ENCODE results near the gene INPP4A.

The INPP4A gene

GRCh38 chr2:98519851-98520250 lies 75.2 kb downstream of the INPP4A start:
- no peak for DNase-seq (ENCODE audit: extremely low read depth, low read depth)
- no peak for TF ChIP-seq CTCF (IDR thresholded peaks at IDR 0.05; ENCODE audit: low read depth, low read length)

- TF ChIP-seq CTCF (IDR thresholded peaks at IDR 0.05; ENCODE audit: low read depth, low read length): no peak
- DNase-seq (ENCODE audit: extremely low read depth, low read depth): no peak
Measured at GRCh38 chr2:98520806-98521205, 76.1 kb downstream of the INPP4A start.

- no peak for TF ChIP-seq CTCF (IDR thresholded peaks at IDR 0.05; ENCODE audit: low read depth, low read length)
- no peak for DNase-seq (ENCODE audit: extremely low read depth, low read depth)
Measured at GRCh38 chr2:98521266-98521665, 76.6 kb downstream of the INPP4A start.

- no peak for TF ChIP-seq CTCF (IDR thresholded peaks at IDR 0.05; ENCODE audit: low read depth, low read length)
- DNase-seq (ENCODE audit: extremely low read depth, low read depth): no peak
Measured at GRCh38 chr2:98522854-98523253, 78.2 kb downstream of the INPP4A start.

- DNase-seq (ENCODE audit: extremely low read depth, low read depth): no peak
- no peak for TF ChIP-seq CTCF (IDR thresholded peaks at IDR 0.05; ENCODE audit: low read depth, low read length)
Measured at GRCh38 chr2:98524168-98524567, 79.5 kb downstream of the INPP4A start.

GRCh38 chr2:98528349-98528748 lies 83.7 kb downstream of the INPP4A start:
- no peak for DNase-seq (ENCODE audit: extremely low read depth, low read depth)
- no peak for TF ChIP-seq CTCF (IDR thresholded peaks at IDR 0.05; ENCODE audit: low read depth, low read length)

GRCh38 chr2:98530114-98530513 lies 85.5 kb downstream of the INPP4A start:
- no peak for DNase-seq (ENCODE audit: extremely low read depth, low read depth)
- no peak for TF ChIP-seq CTCF (IDR thresholded peaks at IDR 0.05; ENCODE audit: low read depth, low read length)

Data from AG09319 (cell line).